ENCODE measurements around the gene TRIM32. TPM values are rescaled to one million over a fixed set of nuclear protein-coding genes. Genes with fewer than 3 reads are reported as not detected.

The TRIM32 gene
- total RNA-seq, 1 experiment from 2014 or later: 40.5 TPM

- BruUV-seq (replicated peaks): no TSS peak
- H3K4me1 ChIP-seq (replicated peaks; ENCODE audit: insufficient read depth): peaks cover 22% of the 10 kb centered on the region
These were observed 18.4 kb downstream of the TRIM32 start for GRCh38 chr9:116705531-116705930.

GRCh38 chr9:116706310-116707290 is 19.5 kb downstream of the TRIM32 start:
- no TSS peak for BruUV-seq (replicated peaks)
- ChIA-PET CTCF (no interaction called here), POLR2A (ENCODE audit: unreplicated experiment) (no interaction called here)
- TF ChIP-seq CTCF (conservative IDR thresholded peaks at IDR 0.05): no peak
- no peak for TF ChIP-seq EZH2 (IDR thresholded peaks at IDR 0.05; ENCODE audit: low read depth)
- Histone ChIP-seq H3K27ac (no peak overlapping the region), H3K79me2 (ENCODE audit: low read depth) (peaks cover 6% of the 10 kb centered on the region; the same call in 1 of the 2 replicates), H3K9me2 (ENCODE audit: insufficient read depth) (no peaks in the 10 kb centered on the region), H3K27me3 (ENCODE audit: insufficient read depth, low read depth) (no peaks in the 10 kb centered on the region), H4K20me1 (ENCODE audit: insufficient read depth) (peaks cover 4% of the 10 kb centered on the region; the same call in 1 of the 2 replicates), H2AFZ (no peak overlapping the region), H3K4me3 (no peak overlapping the region), H3F3A (ENCODE audit: insufficient read depth, low read depth) (peaks cover 10% of the 10 kb centered on the region; the same call in 1 of the 2 replicates), H3K4me2 (no peak overlapping the region), H3K9me3 (ENCODE audit: insufficient read depth, low read depth) (no peaks in the 10 kb centered on the region), H3K36me3 (ENCODE audit: low read depth) (0 out of 2 replicates have a peak, but pooled peaks cover 6% of the 10 kb centered on the region), H3K4me1 (replicated peaks; ENCODE audit: insufficient read depth) (peaks cover 11% of the 10 kb centered on the region)
- DNase-seq: no peak
- intact Hi-C loops (cut with micrococcal nuclease; ENCODE audit: unreplicated experiment): no loop called here

More at GRCh38 chr9:116705531-116705930, 18.4 kb downstream of the TRIM32 start:
- H3K36me3 ChIP-seq (ENCODE audit: low read depth): 0 out of 2 replicates have a peak, but pooled peaks cover 7% of the 10 kb centered on the region
- peaks cover 4% of the 10 kb centered on the region; the same call in 1 of the 2 replicates for H4K20me1 ChIP-seq (ENCODE audit: insufficient read depth)
- H3K9me3 ChIP-seq (ENCODE audit: insufficient read depth, low read depth): no peaks in the 10 kb centered on the region
- H3F3A ChIP-seq (ENCODE audit: insufficient read depth, low read depth): peaks cover 21% of the 10 kb centered on the region; the same call in 1 of the 2 replicates
- no peak overlapping the region for H2AFZ ChIP-seq
- intact Hi-C loops (cut with micrococcal nuclease; ENCODE audit: unreplicated experiment): no loop called here
- no peaks in the 10 kb centered on the region for H3K27me3 ChIP-seq (ENCODE audit: insufficient read depth, low read depth)
- ChIA-PET CTCF (no interaction called here), POLR2A (ENCODE audit: unreplicated experiment) (interaction anchor here (0.6 kb wide), 1 partner anchor 21 kb away, joined by 9 read pairs; no protein-coding TSS in a partner anchor)
- no peak overlapping the region for H3K4me2 ChIP-seq
- DNase-seq: no peak
- peaks cover 6% of the 10 kb centered on the region; the same call in 1 of the 2 replicates for H3K79me2 ChIP-seq (ENCODE audit: low read depth)
- TF ChIP-seq CTCF (conservative IDR thresholded peaks at IDR 0.05) (no peak), EZH2 (IDR thresholded peaks at IDR 0.05; ENCODE audit: low read depth) (no peak)
- H3K27ac ChIP-seq: no peak overlapping the region
- H3K4me3 ChIP-seq: no peak overlapping the region
- no peaks in the 10 kb centered on the region for H3K9me2 ChIP-seq (ENCODE audit: insufficient read depth)

GRCh38 chr9:116712781-116713180 is 25.7 kb downstream of the TRIM32 start:
- no peaks in the 10 kb centered on the region for H4K20me1 ChIP-seq (ENCODE audit: insufficient read depth)
- no peaks in the 10 kb centered on the region for H3K9me2 ChIP-seq (ENCODE audit: insufficient read depth)
- H3K27ac ChIP-seq: no peak overlapping the region
- no peaks in the 10 kb centered on the region for H3K9me3 ChIP-seq (ENCODE audit: insufficient read depth, low read depth)
- no TSS peak for BruUV-seq (replicated peaks)
- no peak for DNase-seq
- H3F3A ChIP-seq (ENCODE audit: insufficient read depth, low read depth): no peaks in the 10 kb centered on the region
- H3K4me1 ChIP-seq (replicated peaks; ENCODE audit: insufficient read depth): no peaks in the 10 kb centered on the region
- no peak overlapping the region for H3K4me3 ChIP-seq
- H3K27me3 ChIP-seq (ENCODE audit: insufficient read depth, low read depth): no peaks in the 10 kb centered on the region
- intact Hi-C loops (cut with micrococcal nuclease; ENCODE audit: unreplicated experiment): no loop called here
- no peaks in the 10 kb centered on the region for H3K79me2 ChIP-seq (ENCODE audit: low read depth)
- H2AFZ ChIP-seq: no peak overlapping the region
- no peaks in the 10 kb centered on the region for H3K36me3 ChIP-seq (ENCODE audit: low read depth)
- ChIA-PET POLR2A (ENCODE audit: unreplicated experiment) (no interaction called here), CTCF (no interaction called here)
- H3K4me2 ChIP-seq: no peak overlapping the region
- TF ChIP-seq CTCF (conservative IDR thresholded peaks at IDR 0.05) (no peak), EZH2 (IDR thresholded peaks at IDR 0.05; ENCODE audit: low read depth) (no peak)

Measured in PC-9 (cell line).